Endothelial cell of umbilical vein (primary cell): ENCODE data around the gene HSH2D. TPM values are rescaled to one million over a fixed set of nuclear protein-coding genes. Genes with fewer than 3 reads are reported as not detected.
A peak's percentile ranks its signal among the peaks of the same experiment; 100 is the strongest.

Experiments
- BruUV-seq: library from RNA; stranded (reverse); fragments of 400-500 nt; replicated peaks from 2 replicates; lab custom pipeline; 2021; lab: Mats Ljungman, UMichigan
- CTCF ChIA-PET: fragments of 300-600, 350-600 bp; sonication (Branson Sonifier 250); formaldehyde crosslinking; loops from one replicate; lab custom pipeline; 2021; ENCODE audit warnings: antibody characterized with exemption, inconsistent platforms; lab: Charles Lee
- POLR2A ChIA-PET: fragments of 300-600, 350-600 bp; sonication (Branson Sonifier 250); formaldehyde crosslinking; loops from one replicate; lab custom pipeline; 2021; ENCODE audit warnings: antibody characterized with exemption, inconsistent platforms; lab: Charles Lee
- DNase-seq: peaks from one replicate; pipeline ENCODE4 v3.0.0-alpha.2; 2011; ENCODE audit warnings: low read depth, low spot score
- FAIRE-seq: peaks from 2 replicates; lab custom pipeline; 2011; peaks lifted over from hg19 to GRCh38; lab: Jason Lieb, UNC
- H2AFZ ChIP-seq: 2 replicates; pipeline ENCODE4 v1.6.0; 2012; ENCODE audit warnings: low read depth, low read length, control low read depth, inconsistent platforms
- H3K27ac ChIP-seq: 2 replicates; pipeline ENCODE4 v1.5.1; 2011; ENCODE audit warnings: low read depth, mild to moderate bottlenecking, control low read depth, low read length, moderate library complexity; ENCODE audit not compliant: insufficient read depth
- H3K27me3 ChIP-seq, 2 experiments: 2 replicates each; pipeline versions ENCODE4 v1.6.0 to v1.6.1; 2011; ENCODE audit warnings: low read length in 2 of 2, mixed read lengths in 1 of 2; ENCODE audit not compliant: control insufficient read depth in 2 of 2, insufficient read depth in 2 of 2
- H3K36me3 ChIP-seq, 2 experiments: 2 replicates in 1 of 2; 3 replicates in 1 of 2; pipeline ENCODE4 v1.5.1; 2011; ENCODE audit warnings: low read length in 2 of 2, mild to moderate bottlenecking in 1 of 2, moderate library complexity in 1 of 2; ENCODE audit not compliant: control insufficient read depth in 2 of 2, insufficient read depth in 2 of 2; ENCODE audit errors: extremely low read depth in 1 of 2
- H3K4me1 ChIP-seq: 3 replicates; pipeline ENCODE4 v1.5.1; 2011; ENCODE audit warnings: mild to moderate bottlenecking, low read length; ENCODE audit not compliant: control insufficient read depth, insufficient read depth; ENCODE audit errors: extremely low read depth
- H3K4me2 ChIP-seq: 2 replicates; pipeline ENCODE4 v1.6.1; 2011; ENCODE audit warnings: low read length, control low read depth, mixed read lengths; ENCODE audit not compliant: insufficient read depth
- H3K4me3 ChIP-seq, 3 experiments: fragments of 200-600 bp in 1 of 3; sonication (generic), shearing (Covaris generic) in 1 of 3; replicated peaks in 1 of 3; 2 replicates each; pipeline ENCODE4 v1.5.1; 2011 to 2016; ENCODE audit warnings: control low read depth in 3 of 3, low read length in 3 of 3, mild to moderate bottlenecking in 2 of 3, inconsistent platforms in 1 of 3, low read depth in 1 of 3, moderate library complexity in 1 of 3; ENCODE audit not compliant: insufficient read depth in 1 of 3
- H3K79me2 ChIP-seq: 2 replicates; pipeline ENCODE4 v1.6.0; 2012; ENCODE audit warnings: low read length, inconsistent platforms; ENCODE audit not compliant: control insufficient read depth, insufficient read depth
- H3K9ac ChIP-seq: replicated peaks from 2 replicates; pipeline ENCODE3; 2011; ENCODE audit warnings: low read length, control low read depth; ENCODE audit not compliant: insufficient read depth; ENCODE audit errors: extremely low read depth
- H3K9me1 ChIP-seq: replicated peaks from 3 replicates; pipeline ENCODE4 v1.6.0; 2011; ENCODE audit warnings: mild to moderate bottlenecking, low read length; ENCODE audit not compliant: control insufficient read depth, insufficient read depth; ENCODE audit errors: extremely low read depth
- H3K9me3 ChIP-seq: replicated peaks from 2 replicates; pipeline ENCODE4 v1.5.1; 2012; ENCODE audit warnings: low read length, inconsistent platforms; ENCODE audit not compliant: control insufficient read depth, insufficient read depth
- H4K20me1 ChIP-seq: replicated peaks from 2 replicates; pipeline ENCODE3; 2011; ENCODE audit warnings: mild to moderate bottlenecking, low read length; ENCODE audit not compliant: control insufficient read depth, insufficient read depth; ENCODE audit errors: extremely low read depth
- CTCF ChIP-seq, 2 donors: IDR thresholded peaks; 1 replicate in 1 of 2; 2 replicates in 1 of 2; pipeline ENCODE4 v1.5.1; 2011; ENCODE audit warnings: low read length in 2 of 2, mild to moderate bottlenecking in 2 of 2, moderate library complexity in 2 of 2, control low read depth in 1 of 2, inconsistent platforms in 1 of 2, low read depth in 1 of 2; ENCODE audit not compliant: insufficient read depth in 1 of 2; ENCODE audit errors: extremely low read depth in 1 of 2
- EZH2 ChIP-seq: IDR thresholded peaks from 2 replicates; pipeline ENCODE4 v1.6.1; 2012; ENCODE audit warnings: borderline replicate concordance, low read depth, mild to moderate bottlenecking, moderate library complexity, low read length, inconsistent platforms; ENCODE audit not compliant: severe bottlenecking
- FOS ChIP-seq: IDR thresholded peaks from 2 replicates; pipeline ENCODE4 v1.6.1; 2011; ENCODE audit warnings: mild to moderate bottlenecking, low read length, moderate library complexity, borderline replicate concordance; ENCODE audit not compliant: insufficient read depth
- GATA2 ChIP-seq: IDR thresholded peaks from 2 replicates; pipeline ENCODE4 v1.7.0; 2011; ENCODE audit warnings: low read depth, mild to moderate bottlenecking, moderate library complexity, mixed read lengths, low read length; ENCODE audit not compliant: insufficient read length, insufficient read depth
- JUN ChIP-seq: IDR thresholded peaks from 2 replicates; pipeline ENCODE4 v1.6.1; 2011; ENCODE audit warnings: borderline replicate concordance, low read depth; ENCODE audit not compliant: insufficient read length, insufficient read depth
- MAX ChIP-seq: IDR thresholded peaks from 2 replicates; pipeline ENCODE4 v1.6.1; 2011; ENCODE audit not compliant: insufficient read depth, insufficient read length
- MYC ChIP-seq: IDR thresholded peaks from one replicate; pipeline ENCODE4 v1.6.1; 2011; ENCODE audit warnings: mild to moderate bottlenecking, low read depth, low read length
- POLR2A ChIP-seq: IDR thresholded peaks from 2 replicates; pipeline ENCODE4 v1.6.1; 2012; ENCODE audit warnings: low read depth, mild to moderate bottlenecking, control low read depth, low read length
- POLR2AphosphoS5 ChIP-seq: IDR thresholded peaks from 2 replicates; pipeline ENCODE4 v1.6.1; 2012; ENCODE audit warnings: low read depth, mild to moderate bottlenecking, control low read depth, low read length, moderate library complexity; ENCODE audit not compliant: insufficient read depth
- dilution Hi-C: fragments of 300-500 bp; cut with MboI; formaldehyde crosslinking; loops from one replicate; pipeline ENCODE4 v1.15.0; 2019; ENCODE audit warnings: low sequenced_read_pairs; ENCODE audit not compliant: extremely low pct_ligation_motif_present
- intact Hi-C: fragments of 100-400 bp; cut with micrococcal nuclease; formaldehyde crosslinking; loops from one replicate; pipeline ENCODE4 v1.10.0; 2022
- polyA plus RNA-seq, 4 experiments: library from polyadenylated mRNA; depleted of rRNA in 3 of 4; stranded (reverse) in 3 of 4; unstranded in 1 of 4; fragments of >200 nt; gene quantifications; 2 replicates each; pipeline versions ENCODE4 v1.2.1 to v1.2.3, GENCODE V29; 2011 to 2012; ENCODE audit warnings: missing spikeins in 1 of 4
- total RNA-seq: library from RNA; stranded (reverse); gene quantifications from 2 replicates; pipeline ENCODE4 v1.2.3, GENCODE V29; 2021

Gene HSH2D
- total and polyA plus RNA-seq, 2 donors (not counting 3 experiments of a cell fraction or from before 2014, with no cell fraction given): not detected

- peaks cover 9 to 14% of the 10 kb centered on the region in 2 experiments for H3K36me3 ChIP-seq
- ChIA-PET CTCF (interaction anchor here (1.9 to 2.1 kb wide), 2 partner anchors 11 to 64 kb away, joined by 5 to 8 read pairs; no protein-coding TSS in a partner anchor), POLR2A (no interaction called here)
- no peak overlapping the region for H3K4me2 ChIP-seq
- H3K4me3 ChIP-seq: no peak overlapping the region
- H3K79me2 ChIP-seq: no peaks in the 10 kb centered on the region
- BruUV-seq: no TSS peak
- H4K20me1 ChIP-seq: no peaks in the 10 kb centered on the region
- DNase-seq (no peak), FAIRE-seq (peak; percentile 24)
- intact Hi-C loops: no loop called here
- no peak overlapping the region for H3K27ac ChIP-seq
- H3K4me1 ChIP-seq: no peaks in the 10 kb centered on the region
- H2AFZ ChIP-seq: no peak overlapping the region
- H3K9me1 ChIP-seq: no peaks in the 10 kb centered on the region
- dilution Hi-C loops: no loop called here
- H3K9me3 ChIP-seq: no peaks in the 10 kb centered on the region
- H3K9ac ChIP-seq: no peak overlapping the region
- TF ChIP-seq POLR2A (no peak), FOS (no peak), POLR2AphosphoS5 (no peak), MAX (no peak), GATA2 (no peak), CTCF (IDR thresholded peaks at IDR 0.05; ENCODE audit: extremely low read depth in 1 of 2, insufficient read depth in 1 of 2, low read depth in 1 of 2, low read length in 2 of 2) (no peak), EZH2 (no peak), MYC (no peak), JUN (no peak)
- H3K27me3 ChIP-seq: no peaks in the 10 kb centered on the region
Observed at GRCh38 chr19:16106121-16106520, 37.4 kb upstream of the HSH2D start.
